Measurements from ENCODE around the gene CNGB1.
"Not testable (repeated sequence)": the region's sequence is repeated elsewhere in the genome, so short reads cannot be mapped to it uniquely, and the experiment has no call there.

CNGB1 gene

DNA sequence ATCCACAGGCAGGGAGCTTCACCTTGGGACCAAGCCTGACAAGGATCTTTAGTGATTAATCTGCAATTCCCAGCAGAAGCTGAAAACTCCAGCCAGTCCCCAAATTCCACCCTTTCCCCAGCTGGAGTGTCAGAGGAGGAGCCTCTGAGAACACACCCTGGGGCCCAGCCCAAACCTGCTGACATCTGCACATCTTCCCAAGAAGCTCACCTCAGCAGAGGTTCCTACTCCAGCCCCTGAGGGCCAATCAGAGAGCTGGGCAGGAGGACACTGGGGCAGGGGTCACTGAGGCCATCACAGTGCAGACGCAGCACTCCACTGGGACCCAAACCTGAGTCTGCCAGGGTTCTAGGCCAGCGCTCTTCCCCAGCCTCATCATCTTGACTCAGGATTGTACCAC, 44.9 kb downstream of the CNGB1 start:
- no peak for DNase-seq (ENCODE audit: low read depth)

GRCh38 chr16:57925310-57925709, 45.6 kb downstream of the CNGB1 start:
- DNase-seq (ENCODE audit: low read depth), result no peak

DNA sequence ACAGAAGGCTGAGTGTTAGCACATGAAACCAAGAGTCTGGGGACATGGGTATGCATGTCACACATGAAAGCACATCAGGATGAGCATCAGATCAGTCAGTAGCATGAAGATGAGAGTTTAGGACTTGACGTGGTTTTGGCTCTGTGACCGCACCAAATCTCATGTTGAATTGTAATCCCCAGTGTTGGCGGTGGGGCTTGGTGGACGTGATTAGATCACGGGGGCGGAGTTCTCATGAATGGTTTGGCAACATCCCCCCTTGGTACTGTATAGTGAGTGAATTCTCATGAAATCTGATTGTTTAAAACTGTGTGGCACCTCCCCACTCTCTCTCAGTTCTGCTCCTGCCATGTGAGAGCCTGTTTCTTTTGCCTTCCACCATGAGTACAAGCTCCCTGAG, 46.4 kb downstream of the CNGB1 start:
- DNase-seq (ENCODE audit: low read depth), result no peak

DNA sequence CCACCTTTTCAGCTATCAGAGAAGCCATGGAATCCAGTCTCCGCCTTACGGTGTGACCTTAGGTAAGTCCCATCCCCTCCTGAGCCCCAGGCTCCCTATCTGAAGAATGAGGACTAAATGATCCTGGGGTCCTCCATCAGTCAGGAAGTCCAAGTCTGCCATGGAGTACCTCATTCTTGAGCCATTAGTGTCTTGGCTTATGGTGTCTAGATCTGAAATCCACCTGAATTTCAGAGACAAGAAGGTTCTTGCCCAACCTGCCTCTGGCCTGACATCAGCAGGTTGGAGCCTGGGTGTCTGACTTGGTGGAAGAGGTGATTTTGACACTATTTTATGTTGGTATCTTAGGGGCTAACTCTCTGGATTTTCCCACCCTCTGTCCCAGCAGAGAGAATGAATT, 47.1 kb downstream of the CNGB1 start:
- DNase-seq (ENCODE audit: low read depth), result no peak

DNA sequence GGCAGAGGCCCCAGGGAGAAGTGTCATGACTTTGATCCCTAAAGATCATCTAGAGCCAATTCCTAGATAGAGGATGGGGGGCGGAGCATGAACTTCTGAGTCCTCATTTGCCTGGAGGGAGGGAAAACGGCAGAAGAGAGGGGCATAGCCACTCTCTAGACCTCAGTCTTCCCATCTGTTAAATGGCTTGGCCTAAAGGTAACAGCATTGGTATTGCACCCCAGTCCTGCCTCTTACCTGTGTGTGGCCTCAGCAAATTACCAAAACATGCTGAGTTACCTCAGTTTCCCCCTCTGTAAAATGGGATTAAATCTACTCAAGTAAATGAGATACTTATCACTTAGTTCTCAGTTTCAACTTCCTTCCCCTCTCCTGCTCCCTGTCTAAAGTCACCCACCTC, 47.5 kb downstream of the CNGB1 start:
- DNase-seq (ENCODE audit: low read depth), result no peak

- DNase-seq (ENCODE audit: low read depth), result no peak
Measured at GRCh38 chr16:57920880-57921229, 50.1 kb downstream of the CNGB1 start.

- no peak for DNase-seq (ENCODE audit: low read depth)
Measured at GRCh38 chr16:57920215-57920879, 50.6 kb downstream of the CNGB1 start.

- no peak for DNase-seq (ENCODE audit: low read depth)
Measured at GRCh38 chr16:57918994-57919393, 51.9 kb downstream of the CNGB1 start.

DNA sequence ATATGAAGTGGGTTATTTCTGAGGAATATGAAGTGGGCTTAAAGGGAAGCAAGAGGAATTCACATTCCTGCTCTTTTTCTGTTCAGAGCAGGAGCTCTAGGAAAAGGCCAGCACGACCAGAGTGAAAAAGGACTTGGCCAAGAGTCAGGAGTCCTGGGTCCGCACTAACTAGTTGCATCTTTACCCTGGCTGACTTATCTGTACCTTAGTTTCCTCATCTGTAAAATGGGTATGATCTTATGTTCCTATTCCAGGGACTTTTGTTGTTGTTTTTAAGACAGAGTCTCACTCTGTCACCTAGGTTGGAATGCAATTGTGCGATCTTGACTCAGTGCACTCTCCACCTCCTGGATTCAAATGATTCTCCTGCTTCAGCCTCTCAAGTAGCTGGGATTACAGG, 52.5 kb downstream of the CNGB1 start:
- DNase-seq (ENCODE audit: low read depth), result no peak

DNA sequence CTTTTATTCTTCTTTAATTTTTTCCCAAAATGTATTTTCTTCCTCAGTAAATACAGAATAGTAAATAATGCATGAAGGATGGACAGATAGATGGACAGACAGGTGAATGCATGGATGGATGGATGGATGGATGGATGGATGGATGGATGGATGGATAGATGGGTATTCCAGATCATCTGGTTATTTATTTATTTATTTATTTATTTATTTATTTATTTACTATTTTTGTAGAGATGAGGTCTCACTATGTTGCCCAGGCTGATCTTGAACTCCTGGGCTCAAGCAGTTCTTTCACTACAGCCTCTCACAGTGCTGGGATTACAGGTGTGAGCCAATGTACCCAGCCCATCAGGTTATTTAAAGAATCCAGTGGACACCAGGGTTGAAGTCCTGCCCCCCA, 53.0 kb downstream of the CNGB1 start:
- DNase-seq (ENCODE audit: low read depth), result not testable (repeated sequence)

DNA sequence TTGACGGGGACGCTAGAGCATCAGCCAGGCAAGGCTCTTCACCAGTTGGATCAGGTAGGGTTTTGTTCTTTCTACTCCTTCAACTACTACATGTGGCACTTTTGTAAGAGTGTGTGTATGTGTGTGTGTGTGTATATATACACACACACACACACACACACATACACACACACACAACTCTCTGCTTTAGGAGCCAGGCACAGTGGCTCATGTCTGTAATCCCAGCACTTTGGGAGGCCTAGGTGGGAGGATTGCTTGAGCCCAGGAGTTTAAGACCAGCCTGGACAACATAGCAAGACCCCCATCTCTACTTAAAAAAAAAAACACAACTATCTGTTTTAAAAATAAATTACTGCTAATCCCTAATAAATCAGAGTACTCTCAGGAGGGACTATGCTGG, 53.4 kb downstream of the CNGB1 start:
- DNase-seq (ENCODE audit: low read depth), result not testable (repeated sequence)

- no peak for DNase-seq (ENCODE audit: low read depth)
Measured at GRCh38 chr16:57916735-57917438, 54.0 kb downstream of the CNGB1 start.

DNA sequence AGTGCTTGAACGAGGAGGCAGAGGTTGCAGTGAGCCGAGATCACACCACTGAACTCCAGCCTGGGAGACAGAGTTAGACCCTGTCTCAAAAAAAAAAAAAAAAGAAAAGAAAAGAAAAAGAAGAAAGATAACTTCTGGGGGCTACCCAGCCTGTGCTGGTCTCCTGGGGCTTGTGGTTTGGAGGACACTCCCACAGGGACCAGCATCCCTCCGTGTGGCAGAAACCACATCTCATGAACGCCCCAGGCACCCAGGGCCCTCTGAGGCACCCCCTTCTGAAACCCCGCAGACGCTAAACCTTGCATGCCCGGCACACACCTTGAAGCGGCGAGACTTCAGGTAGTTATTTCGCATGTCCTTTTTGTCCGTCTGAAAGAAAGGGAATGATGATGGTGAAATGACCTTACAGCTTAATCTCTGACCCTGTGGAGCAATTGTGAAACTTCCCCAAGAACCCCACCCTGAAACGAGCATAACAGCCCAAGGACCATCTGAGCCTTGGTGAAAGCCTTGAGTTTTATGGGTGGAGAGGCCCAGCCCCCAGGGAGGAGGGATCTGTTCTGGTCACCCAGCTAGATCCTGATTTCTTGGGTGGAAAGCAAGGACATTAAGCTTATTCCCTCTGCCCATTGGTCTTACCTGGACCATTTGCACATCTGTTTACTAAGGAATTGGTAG, 55.0 kb downstream of the CNGB1 start:
- no peak for DNase-seq (ENCODE audit: low read depth)

DNA sequence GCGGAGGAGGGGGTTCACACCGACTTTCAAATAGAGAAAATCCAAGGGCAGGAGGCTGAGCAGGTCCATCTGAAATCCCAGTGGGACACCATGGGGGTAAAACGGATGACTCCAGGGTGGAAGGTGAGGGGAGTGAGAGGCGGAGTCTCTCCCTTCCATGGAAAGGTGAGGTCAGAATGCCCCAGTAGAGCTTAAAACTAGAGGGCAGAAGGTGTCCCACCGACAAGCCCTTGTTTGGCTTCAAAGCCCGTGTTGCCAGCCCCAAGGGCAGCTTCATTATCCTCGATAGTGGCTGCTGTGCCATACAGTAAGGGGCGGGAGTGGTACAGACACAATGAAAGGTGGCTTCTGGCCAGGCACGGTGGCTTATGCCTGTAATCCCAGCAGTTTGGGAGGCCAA, 55.7 kb downstream of the CNGB1 start:
- DNase-seq (ENCODE audit: low read depth), result no peak

DNA sequence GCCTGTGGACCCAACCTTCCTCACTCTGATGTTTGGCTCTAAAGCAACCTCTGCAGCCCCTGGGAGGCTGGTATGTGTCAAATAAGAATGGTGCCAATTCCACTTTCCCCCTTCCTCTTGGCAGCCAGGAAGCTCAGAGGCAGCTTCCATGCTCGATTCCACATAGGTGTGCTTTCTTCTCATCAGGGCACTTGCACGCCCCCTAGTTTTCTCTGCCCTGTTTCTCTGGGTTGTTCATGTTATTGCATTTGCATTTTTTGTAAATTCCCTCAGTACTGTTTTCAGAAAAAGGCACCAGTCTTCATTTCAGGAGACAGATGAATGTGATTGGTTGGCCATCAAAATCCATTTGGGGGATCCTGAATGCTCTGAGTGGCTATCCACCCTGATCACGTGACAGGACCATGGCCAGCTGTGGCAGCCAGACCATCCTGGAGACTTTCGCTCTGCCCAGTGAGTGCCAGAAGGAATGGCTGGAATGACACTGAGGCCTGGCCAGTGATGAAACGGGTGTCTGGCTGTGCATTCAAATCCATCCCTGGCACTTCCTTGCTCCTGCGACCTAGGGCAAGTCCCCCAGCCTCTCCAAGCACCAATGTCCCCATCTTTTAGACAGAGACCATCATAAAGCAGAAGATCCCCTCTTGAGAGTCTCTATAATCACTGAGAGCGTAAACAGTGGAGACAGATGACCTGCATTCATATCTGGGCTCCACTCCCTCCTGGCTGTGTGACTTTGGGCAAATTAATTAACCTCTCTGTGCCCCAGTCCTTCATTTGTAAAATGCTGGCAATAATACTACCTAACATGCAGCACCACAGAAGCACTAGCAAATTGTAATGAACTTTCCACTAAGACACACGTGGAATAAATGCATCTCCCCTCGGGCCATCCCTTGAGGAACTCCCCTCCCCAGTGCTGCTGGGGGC, 56.4 kb downstream of the CNGB1 start:
- DNase-seq (ENCODE audit: low read depth), result no peak

DNA sequence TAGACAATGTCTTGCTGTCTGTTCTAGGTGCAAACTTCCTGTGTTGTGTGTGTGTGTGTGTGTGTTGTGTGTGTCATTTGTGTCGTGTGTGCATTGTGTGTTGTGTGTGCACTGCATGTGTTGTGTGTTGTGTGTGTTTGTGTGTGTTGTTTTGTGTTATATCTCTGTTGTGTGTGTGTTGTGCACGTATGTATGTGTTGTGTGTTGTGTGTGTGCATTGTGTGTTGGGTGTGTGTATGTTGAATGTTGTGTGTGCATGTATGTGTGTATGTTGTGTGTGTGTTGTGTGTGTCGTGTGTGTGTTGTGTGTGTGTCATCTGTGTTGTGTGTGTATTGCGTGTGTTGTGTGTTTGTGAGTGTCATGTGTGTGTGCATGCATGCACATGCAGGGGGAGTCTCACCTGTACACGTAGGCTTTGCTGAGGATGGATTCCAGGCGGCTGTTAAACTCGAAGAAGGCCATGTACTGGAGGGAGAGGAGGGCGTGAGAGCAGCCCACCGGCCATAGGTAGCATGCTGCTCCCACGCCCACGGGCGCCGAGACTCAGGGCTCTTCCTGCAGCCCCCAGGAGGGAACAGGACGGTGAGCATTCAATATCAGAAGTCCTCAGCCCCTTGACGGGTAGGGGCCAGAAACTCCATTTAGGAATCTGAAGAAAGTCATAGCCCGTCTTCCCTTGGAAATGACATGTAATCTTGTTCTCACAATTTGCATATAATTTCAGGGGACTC, 58.2 kb downstream of the CNGB1 start:
- DNase-seq (ENCODE audit: low read depth), result no peak

GRCh38 chr16:57911743-57912142, 59.2 kb downstream of the CNGB1 start:
- DNase-seq (ENCODE audit: low read depth), result no peak

- no peak for DNase-seq (ENCODE audit: low read depth)
Measured at GRCh38 chr16:57910696-57911095, 60.2 kb downstream of the CNGB1 start.

DNA sequence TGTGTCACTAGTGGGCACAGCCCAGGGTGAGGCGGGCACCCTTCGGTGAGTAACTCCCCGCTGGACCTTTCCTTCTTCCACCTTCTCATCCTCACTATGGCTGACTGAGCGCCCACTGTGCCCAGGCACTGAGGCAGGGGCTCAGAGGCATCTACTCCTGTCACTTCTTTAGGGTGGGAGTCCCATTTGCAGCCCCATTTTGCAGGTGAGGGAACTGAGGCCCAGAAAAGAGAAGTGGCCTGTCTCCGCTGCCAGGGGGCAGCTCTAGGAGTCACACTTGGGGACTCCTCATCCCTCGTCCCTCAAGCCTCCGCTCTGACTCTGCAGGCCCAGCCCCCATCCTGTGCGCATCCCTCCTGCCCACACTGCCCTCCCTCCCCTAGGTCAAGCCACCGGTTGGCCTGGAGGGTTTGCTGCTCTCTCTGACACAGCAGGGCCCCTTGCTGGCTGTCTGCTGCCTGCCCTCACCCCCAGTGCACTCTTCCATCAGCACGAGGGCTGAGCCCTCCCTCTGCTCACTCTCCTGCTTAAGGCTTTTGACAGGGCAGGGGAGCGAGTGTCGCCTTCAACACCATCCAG, 62.4 kb downstream of the CNGB1 start:
- DNase-seq (ENCODE audit: low read depth), result no peak

DNA sequence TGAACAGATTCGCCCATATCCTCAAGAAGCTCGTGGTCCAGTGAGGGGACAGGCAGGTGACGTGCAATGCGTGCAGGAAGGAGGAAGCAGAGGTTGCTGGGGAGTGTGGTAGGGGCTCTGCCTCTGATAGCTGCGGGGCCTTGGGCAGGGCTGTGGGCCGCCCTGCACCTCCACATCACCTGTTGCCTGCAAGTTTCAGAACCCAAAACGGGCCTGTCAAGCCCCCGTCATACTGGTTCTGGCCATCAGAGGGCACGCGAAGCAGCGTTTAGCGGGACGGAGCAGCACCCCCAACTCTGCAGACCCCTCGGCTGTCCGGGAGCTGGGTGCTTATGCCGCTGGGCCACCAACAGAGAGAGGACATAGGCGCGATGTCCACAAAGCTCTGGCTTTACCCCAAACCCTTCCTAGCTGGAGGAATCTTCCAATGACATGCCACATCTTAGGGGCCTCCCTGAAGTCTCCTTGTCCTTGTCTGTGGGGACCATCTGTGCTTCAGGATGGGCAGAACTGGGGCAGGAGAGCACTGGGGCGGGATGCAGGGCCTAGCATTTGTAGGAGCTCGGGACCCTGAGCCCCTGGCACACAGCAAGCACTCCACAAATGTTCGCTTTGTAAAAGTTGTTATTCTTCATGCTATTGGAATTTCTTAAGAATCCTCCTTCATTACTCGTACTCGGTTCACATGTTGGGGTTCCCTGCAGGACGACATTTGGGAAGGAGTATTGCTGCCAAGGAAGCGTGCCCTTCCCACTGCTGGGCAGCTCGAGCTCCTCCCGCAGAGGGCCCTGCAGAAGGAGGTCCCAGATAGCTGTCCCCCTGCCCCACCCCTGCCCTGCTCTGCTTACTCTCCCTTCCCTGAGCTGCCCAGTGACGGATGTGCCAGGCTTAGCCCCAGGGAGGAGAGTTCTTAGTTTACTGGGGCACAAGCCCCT, 64.3 kb downstream of the CNGB1 start:
- peak; percentile 8 for DNase-seq (ENCODE audit: low read depth)
